HG03342 (cell line): Measurements from ENCODE around the gene PRAMEF18.
"Not testable (repeated sequence)": the region's sequence is repeated elsewhere in the genome, so short reads cannot be mapped to it uniquely, and the experiment has no call there.

Experiments used
- ATAC-seq: cut with Tn5 transposase; IDR thresholded peaks from one replicate; pipeline ENCODE4 v1.9.1; 2021; ENCODE audit warnings: mild to moderate bottlenecking, moderate library complexity; ENCODE audit not compliant: unreplicated experiment

The PRAMEF18 gene

GRCh38 chr1:13225675-13226204 is at the start of gene PRAMEF18:
Gene PRAMEF18, minus strand, starts transcription at chr1:13226154. Its CDS starts 48 bp downstream, at chr1:13226106.
- not testable (repeated sequence) for ATAC-seq

GRCh38 chr1:13265124-13265523 is 39.2 kb upstream of the PRAMEF18 start:
- not testable (repeated sequence) for ATAC-seq

GRCh38 chr1:13253898-13254297 is 27.9 kb upstream of the PRAMEF18 start, which contains the start of gene PRAMEF5:
Gene PRAMEF5, plus strand, starts transcription at chr1:13254198. Its CDS starts 5,071 bp downstream, at chr1:13259269.
- not testable (repeated sequence) for ATAC-seq

- ATAC-seq, result not testable (repeated sequence)
Observed at GRCh38 chr1:13247122-13247521, 21.2 kb upstream of the PRAMEF18 start.

GRCh38 chr1:13246554-13246871 is 20.6 kb upstream of the PRAMEF18 start:
- not testable (repeated sequence) for ATAC-seq

GRCh38 chr1:13245841-13246553 is 20.0 kb upstream of the PRAMEF18 start:
- not testable (repeated sequence) for ATAC-seq

- not testable (repeated sequence) for ATAC-seq
Observed at GRCh38 chr1:13243536-13244263, 17.7 kb upstream of the PRAMEF18 start.

- ATAC-seq, result not testable (repeated sequence)
Observed at GRCh38 chr1:13239633-13240032, 13.7 kb upstream of the PRAMEF18 start.

- not testable (repeated sequence) for ATAC-seq
Observed at GRCh38 chr1:13237572-13237971, 11.6 kb upstream of the PRAMEF18 start.

GRCh38 chr1:13234057-13234456 is 8.1 kb upstream of the PRAMEF18 start:
- not testable (repeated sequence) for ATAC-seq

GRCh38 chr1:13232056-13232455 is 6.1 kb upstream of the PRAMEF18 start:
- ATAC-seq, result not testable (repeated sequence)

GRCh38 chr1:13231061-13231750 is 5.3 kb upstream of the PRAMEF18 start:
- not testable (repeated sequence) for ATAC-seq

GRCh38 chr1:13230601-13231000 is 4.6 kb upstream of the PRAMEF18 start:
- not testable (repeated sequence) for ATAC-seq

GRCh38 chr1:13230096-13230495 is 4.1 kb upstream of the PRAMEF18 start:
- not testable (repeated sequence) for ATAC-seq

- no peak for ATAC-seq
Observed at GRCh38 chr1:13228343-13228781, 2.4 kb upstream of the PRAMEF18 start.

- ATAC-seq, result not testable (repeated sequence)
Observed at GRCh38 chr1:13227271-13228055, 1.5 kb upstream of the PRAMEF18 start.

GRCh38 chr1:13224480-13225060 is 1.4 kb downstream of the PRAMEF18 start:
- ATAC-seq, result no peak

GRCh38 chr1:13222788-13223187 is 3.2 kb downstream of the PRAMEF18 start:
- ATAC-seq, result not testable (repeated sequence)

- not testable (repeated sequence) for ATAC-seq
Observed at GRCh38 chr1:13219203-13219602, 6.8 kb downstream of the PRAMEF18 start.

- ATAC-seq, result not testable (repeated sequence)
Observed at GRCh38 chr1:13216619-13217018, 9.3 kb downstream of the PRAMEF18 start.
